ENCODE results near the gene PRPF40B.

- TF ChIP-seq EZH2 (optimal IDR thresholded peaks at IDR 0.05; ENCODE audit: low read depth, low read length) (no peak), CTCF (IDR thresholded peaks at IDR 0.05; ENCODE audit: low read length) (no peak), EZH2phosphoT487 (IDR thresholded peaks at IDR 0.05; ENCODE audit: low read length) (no peak)
These were observed 19.0 kb downstream of the PRPF40B start for GRCh38 chr12:49642370-49642802.

Data from MM.1S (cell line).